OCI-LY1 (cell line): ENCODE results near the gene HLF.

ENCODE experiments used
- H2AFZ ChIP-seq: fragments of 200-600 bp; sonication (generic), shearing (Covaris generic); 2 replicates; pipeline ENCODE4 v1.6.0; 2014; ENCODE audit warnings: antibody characterized with exemption, mild to moderate bottlenecking, low read length
- H3F3A ChIP-seq: fragments of 200-600 bp; sonication (generic), shearing (Covaris generic); 2 replicates; pipeline ENCODE4 v1.6.0; 2014; ENCODE audit warnings: mild to moderate bottlenecking, antibody characterized with exemption, low read length, moderate library complexity; ENCODE audit not compliant: insufficient read depth
- H3K27ac ChIP-seq: fragments of 200-600 bp; sonication (generic); 2 replicates; pipeline ENCODE4 v1.5.1; 2014; ENCODE audit warnings: low read length, mixed run types, mild to moderate bottlenecking, low read depth; ENCODE audit not compliant: poor library complexity, severe bottlenecking
- H3K27me3 ChIP-seq: fragments of 200-600 bp; sonication (generic); 2 replicates; pipeline ENCODE4 v1.6.0; 2014; ENCODE audit warnings: antibody characterized with exemption, mild to moderate bottlenecking, low read length, moderate library complexity; ENCODE audit not compliant: insufficient read depth
- H3K36me3 ChIP-seq: fragments of 200-600 bp; sonication (generic); 2 replicates; pipeline ENCODE4 v1.6.1; 2014; ENCODE audit warnings: mild to moderate bottlenecking, antibody characterized with exemption, low read length, moderate library complexity, mixed read lengths; ENCODE audit not compliant: insufficient read depth
- H3K4me1 ChIP-seq: fragments of 200-600 bp; sonication (generic); 2 replicates; pipeline ENCODE4 v1.5.1; 2014; ENCODE audit warnings: mild to moderate bottlenecking, low read length, moderate library complexity; ENCODE audit not compliant: insufficient read depth, severe bottlenecking
- H3K4me2 ChIP-seq: fragments of 200-600 bp; sonication (generic), shearing (Covaris generic); 2 replicates; pipeline ENCODE4 v1.6.1; 2014; ENCODE audit warnings: low read length
- H3K4me3 ChIP-seq: fragments of 200-600 bp; sonication (generic); 2 replicates; pipeline ENCODE4 v1.5.1; 2014; ENCODE audit warnings: low read length, low read depth, mild to moderate bottlenecking, mixed read lengths; ENCODE audit not compliant: poor library complexity, severe bottlenecking
- H3K79me2 ChIP-seq: fragments of 200-600 bp; shearing (Covaris generic); 2 replicates; pipeline ENCODE4 v1.6.1; 2016; ENCODE audit warnings: mixed run types, low read length, mixed read lengths; ENCODE audit not compliant: insufficient read depth
- H3K9ac ChIP-seq: fragments of 200-600 bp; sonication (generic), shearing (Covaris generic); 2 replicates; pipeline ENCODE4 v1.6.1; 2014; ENCODE audit warnings: mild to moderate bottlenecking, low read length, mixed read lengths
- H3K9me2 ChIP-seq: fragments of 200-600 bp; sonication (generic), shearing (Covaris generic); 2 replicates; pipeline ENCODE4 v1.6.1; 2014; ENCODE audit warnings: low read depth, mild to moderate bottlenecking, low read length, mixed read lengths
- H3K9me3 ChIP-seq: fragments of 200-600 bp; shearing (Covaris generic); 2 replicates; pipeline ENCODE4 v1.6.1; 2014; ENCODE audit warnings: low read length, mixed read lengths
- H4K20me1 ChIP-seq: fragments of 200-600 bp; sonication (generic), shearing (Covaris generic); 2 replicates; pipeline ENCODE4 v1.6.0; 2016; ENCODE audit warnings: mild to moderate bottlenecking, low read length; ENCODE audit not compliant: insufficient read depth
- EZH2 ChIP-seq: fragments of 200-600 bp; sonication (generic), shearing (Covaris generic); IDR thresholded peaks from 2 replicates; pipeline ENCODE4 v1.8.0; 2017; ENCODE audit warnings: borderline replicate concordance, mixed run types, mild to moderate bottlenecking, antibody characterized with exemption, low read length, moderate library complexity, mixed read lengths
- TF ChIP-seq, protein P1 (sequence below): fragments of 200-600 bp; sonication (generic), shearing (Covaris generic); IDR thresholded peaks from 2 replicates; pipeline ENCODE4 v1.5.1; 2017; ENCODE audit warnings: mild to moderate bottlenecking, antibody characterized with exemption, low read length, moderate library complexity, mixed read lengths

The HLF gene

DNA sequence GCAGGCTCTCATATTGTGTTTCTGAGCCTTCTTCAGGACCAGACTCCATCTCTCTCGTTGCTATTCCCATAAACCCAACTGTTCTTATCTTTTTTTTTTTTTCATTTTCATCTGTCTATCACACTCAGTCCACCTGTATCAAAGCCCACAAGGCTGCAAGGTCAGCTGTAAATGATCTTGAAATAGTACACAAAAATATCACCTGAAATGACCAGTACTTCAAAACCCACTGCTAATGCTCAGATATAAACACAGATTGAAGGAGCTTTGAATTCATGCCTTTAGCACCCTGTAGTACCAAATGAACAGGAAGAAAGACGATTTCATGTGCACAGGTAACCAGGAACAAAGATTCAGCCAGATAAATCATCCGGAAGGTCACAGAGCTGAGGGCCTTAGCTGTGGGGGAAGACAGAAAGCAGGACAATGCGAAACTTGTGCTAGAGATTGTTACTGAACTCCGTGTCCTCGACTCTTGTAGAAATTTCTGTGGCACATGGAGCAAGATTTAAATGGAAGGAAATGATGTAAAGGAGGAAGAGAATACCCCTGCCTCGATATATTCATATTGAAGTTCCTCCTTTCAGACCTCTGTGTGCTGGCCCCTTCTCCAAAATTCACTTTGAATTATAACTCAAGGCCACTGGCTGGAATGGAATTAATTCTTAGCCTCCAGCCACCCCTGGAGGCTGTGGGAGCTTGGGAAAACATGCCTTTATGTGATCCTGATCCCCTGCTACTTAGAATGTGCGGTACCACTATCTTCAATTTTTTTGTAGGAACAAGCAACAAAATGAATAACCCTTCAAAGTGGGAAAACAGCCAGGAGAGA, 4.1 kb downstream of the HLF start:
- H3K4me2 ChIP-seq = no peak overlapping the region
- H4K20me1 ChIP-seq = no peaks in the 10 kb centered on the region
- H3K27me3 ChIP-seq = no peaks in the 10 kb centered on the region
- H3K36me3 ChIP-seq = no peaks in the 10 kb centered on the region
- no peak overlapping the region for H3K9ac ChIP-seq
- no peak overlapping the region for H3K4me3 ChIP-seq
- no peaks in the 10 kb centered on the region for H3K79me2 ChIP-seq
- no peaks in the 10 kb centered on the region for H3K9me2 ChIP-seq
- no peak overlapping the region for H2AFZ ChIP-seq
- H3F3A ChIP-seq = no peaks in the 10 kb centered on the region
- no peak for TF ChIP-seq EZH2
- TF ChIP-seq, protein P1, sequence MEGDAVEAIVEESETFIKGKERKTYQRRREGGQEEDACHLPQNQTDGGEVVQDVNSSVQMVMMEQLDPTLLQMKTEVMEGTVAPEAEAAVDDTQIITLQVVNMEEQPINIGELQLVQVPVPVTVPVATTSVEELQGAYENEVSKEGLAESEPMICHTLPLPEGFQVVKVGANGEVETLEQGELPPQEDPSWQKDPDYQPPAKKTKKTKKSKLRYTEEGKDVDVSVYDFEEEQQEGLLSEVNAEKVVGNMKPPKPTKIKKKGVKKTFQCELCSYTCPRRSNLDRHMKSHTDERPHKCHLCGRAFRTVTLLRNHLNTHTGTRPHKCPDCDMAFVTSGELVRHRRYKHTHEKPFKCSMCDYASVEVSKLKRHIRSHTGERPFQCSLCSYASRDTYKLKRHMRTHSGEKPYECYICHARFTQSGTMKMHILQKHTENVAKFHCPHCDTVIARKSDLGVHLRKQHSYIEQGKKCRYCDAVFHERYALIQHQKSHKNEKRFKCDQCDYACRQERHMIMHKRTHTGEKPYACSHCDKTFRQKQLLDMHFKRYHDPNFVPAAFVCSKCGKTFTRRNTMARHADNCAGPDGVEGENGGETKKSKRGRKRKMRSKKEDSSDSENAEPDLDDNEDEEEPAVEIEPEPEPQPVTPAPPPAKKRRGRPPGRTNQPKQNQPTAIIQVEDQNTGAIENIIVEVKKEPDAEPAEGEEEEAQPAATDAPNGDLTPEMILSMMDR = no peak
- no peak overlapping the region for H3K27ac ChIP-seq
- H3K4me1 ChIP-seq = no peaks in the 10 kb centered on the region
- no peaks in the 10 kb centered on the region for H3K9me3 ChIP-seq

- Histone ChIP-seq H4K20me1 (no peaks in the 10 kb centered on the region), H3K79me2 (no peaks in the 10 kb centered on the region), H2AFZ (no peak overlapping the region), H3K4me1 (no peaks in the 10 kb centered on the region), H3K36me3 (no peaks in the 10 kb centered on the region), H3K4me2 (no peak overlapping the region), H3K4me3 (no peak overlapping the region), H3K27me3 (no peaks in the 10 kb centered on the region), H3K9ac (no peak overlapping the region), H3K9me3 (no peaks in the 10 kb centered on the region), H3F3A (no peaks in the 10 kb centered on the region), H3K9me2 (no peaks in the 10 kb centered on the region), H3K27ac (no peak overlapping the region)
- TF ChIP-seq, protein P1 = no peak
- TF ChIP-seq EZH2 = no peak
Observed at GRCh38 chr17:55269894-55270293, 5.1 kb downstream of the HLF start.

DNA sequence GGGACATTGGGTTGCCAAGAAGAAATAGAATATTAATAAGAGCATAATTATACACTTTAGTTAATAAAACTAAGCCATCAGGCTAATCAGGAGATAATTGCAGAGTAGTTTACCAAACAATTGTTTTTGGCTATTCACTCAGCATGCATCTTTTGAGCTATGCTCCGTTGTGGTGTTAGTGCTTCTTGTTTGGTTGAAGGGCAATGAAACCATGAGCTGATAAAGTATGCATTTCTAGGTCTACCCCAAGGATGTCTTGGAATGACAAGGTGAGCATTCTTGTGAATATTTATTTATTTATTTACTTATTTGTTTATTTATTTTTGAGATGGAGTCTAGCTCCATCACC, 6.4 kb downstream of the HLF start:
- H3K4me3 ChIP-seq = no peak overlapping the region
- H3K27me3 ChIP-seq = no peaks in the 10 kb centered on the region
- no peak for TF ChIP-seq EZH2
- TF ChIP-seq, protein P1 = no peak
- no peaks in the 10 kb centered on the region for H3K4me1 ChIP-seq
- H2AFZ ChIP-seq = no peak overlapping the region
- H4K20me1 ChIP-seq = no peaks in the 10 kb centered on the region
- H3K27ac ChIP-seq = no peak overlapping the region
- no peak overlapping the region for H3K4me2 ChIP-seq
- H3K79me2 ChIP-seq = no peaks in the 10 kb centered on the region
- H3K9ac ChIP-seq = no peak overlapping the region
- no peaks in the 10 kb centered on the region for H3K9me2 ChIP-seq
- no peaks in the 10 kb centered on the region for H3K36me3 ChIP-seq
- H3K9me3 ChIP-seq = no peaks in the 10 kb centered on the region
- H3F3A ChIP-seq = no peaks in the 10 kb centered on the region
